GM12801 (cell line): Measurements from ENCODE around the gene SCARB1.

ENCODE experiments used
- TF ChIP-seq, protein P1 (sequence below): IDR thresholded peaks from one replicate; pipeline ENCODE4 v1.5.1; 2011; ENCODE audit warnings: control low read depth; ENCODE audit not compliant: insufficient read length; ENCODE audit errors: extremely low read depth

Gene SCARB1, protein sequence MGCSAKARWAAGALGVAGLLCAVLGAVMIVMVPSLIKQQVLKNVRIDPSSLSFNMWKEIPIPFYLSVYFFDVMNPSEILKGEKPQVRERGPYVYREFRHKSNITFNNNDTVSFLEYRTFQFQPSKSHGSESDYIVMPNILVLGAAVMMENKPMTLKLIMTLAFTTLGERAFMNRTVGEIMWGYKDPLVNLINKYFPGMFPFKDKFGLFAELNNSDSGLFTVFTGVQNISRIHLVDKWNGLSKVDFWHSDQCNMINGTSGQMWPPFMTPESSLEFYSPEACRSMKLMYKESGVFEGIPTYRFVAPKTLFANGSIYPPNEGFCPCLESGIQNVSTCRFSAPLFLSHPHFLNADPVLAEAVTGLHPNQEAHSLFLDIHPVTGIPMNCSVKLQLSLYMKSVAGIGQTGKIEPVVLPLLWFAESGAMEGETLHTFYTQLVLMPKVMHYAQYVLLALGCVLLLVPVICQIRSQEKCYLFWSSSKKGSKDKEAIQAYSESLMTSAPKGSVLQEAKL

DNA sequence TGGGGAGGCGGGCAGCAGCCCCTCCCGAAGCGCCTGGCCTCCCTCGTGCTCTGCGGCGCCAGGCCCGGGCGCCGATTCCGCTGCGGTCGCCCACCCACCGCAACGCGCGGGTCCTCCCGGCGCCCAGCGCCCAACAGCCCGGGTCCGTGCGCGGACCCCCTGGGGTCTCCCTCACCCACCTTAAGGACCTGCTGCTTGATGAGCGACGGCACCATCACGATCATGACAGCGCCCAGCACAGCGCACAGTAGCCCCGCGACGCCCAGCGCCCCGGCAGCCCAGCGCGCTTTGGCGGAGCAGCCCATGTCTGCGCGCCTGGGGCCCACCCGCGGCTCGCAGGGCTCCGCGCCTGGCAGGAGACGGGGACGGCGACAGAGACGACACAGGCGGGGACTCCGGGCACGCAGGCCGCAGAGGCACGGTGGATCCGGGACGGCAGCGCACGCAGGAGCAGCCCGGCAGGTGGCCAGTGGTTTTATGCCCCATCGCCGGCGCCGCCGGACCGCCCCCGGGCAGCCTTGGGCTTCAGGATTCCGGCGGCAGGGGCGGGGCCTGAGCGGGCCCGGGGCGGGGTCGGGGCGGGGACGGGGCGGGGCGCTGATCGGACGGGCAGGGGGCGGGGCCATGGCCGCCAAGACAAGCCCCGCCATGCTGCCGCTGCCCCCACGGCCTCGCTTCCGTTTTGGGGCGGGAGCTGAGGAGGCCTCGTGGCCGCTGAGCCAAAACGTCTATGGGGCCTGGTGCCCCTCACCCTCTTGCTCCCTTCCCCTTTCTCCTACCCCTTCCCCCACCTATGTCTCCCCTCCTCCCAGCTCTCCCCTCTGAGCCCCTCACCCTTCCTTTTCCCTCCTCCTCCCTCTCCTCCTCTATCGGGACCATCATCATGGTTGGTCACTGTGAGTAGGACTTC is at the start of gene SCARB1:
Gene SCARB1 (minus strand): TSS at position 449 of the 910 bp plus-strand sequence. CDS start 144 bp downstream, at position 305.
- TF ChIP-seq, protein P1, sequence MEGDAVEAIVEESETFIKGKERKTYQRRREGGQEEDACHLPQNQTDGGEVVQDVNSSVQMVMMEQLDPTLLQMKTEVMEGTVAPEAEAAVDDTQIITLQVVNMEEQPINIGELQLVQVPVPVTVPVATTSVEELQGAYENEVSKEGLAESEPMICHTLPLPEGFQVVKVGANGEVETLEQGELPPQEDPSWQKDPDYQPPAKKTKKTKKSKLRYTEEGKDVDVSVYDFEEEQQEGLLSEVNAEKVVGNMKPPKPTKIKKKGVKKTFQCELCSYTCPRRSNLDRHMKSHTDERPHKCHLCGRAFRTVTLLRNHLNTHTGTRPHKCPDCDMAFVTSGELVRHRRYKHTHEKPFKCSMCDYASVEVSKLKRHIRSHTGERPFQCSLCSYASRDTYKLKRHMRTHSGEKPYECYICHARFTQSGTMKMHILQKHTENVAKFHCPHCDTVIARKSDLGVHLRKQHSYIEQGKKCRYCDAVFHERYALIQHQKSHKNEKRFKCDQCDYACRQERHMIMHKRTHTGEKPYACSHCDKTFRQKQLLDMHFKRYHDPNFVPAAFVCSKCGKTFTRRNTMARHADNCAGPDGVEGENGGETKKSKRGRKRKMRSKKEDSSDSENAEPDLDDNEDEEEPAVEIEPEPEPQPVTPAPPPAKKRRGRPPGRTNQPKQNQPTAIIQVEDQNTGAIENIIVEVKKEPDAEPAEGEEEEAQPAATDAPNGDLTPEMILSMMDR = no peak

DNA sequence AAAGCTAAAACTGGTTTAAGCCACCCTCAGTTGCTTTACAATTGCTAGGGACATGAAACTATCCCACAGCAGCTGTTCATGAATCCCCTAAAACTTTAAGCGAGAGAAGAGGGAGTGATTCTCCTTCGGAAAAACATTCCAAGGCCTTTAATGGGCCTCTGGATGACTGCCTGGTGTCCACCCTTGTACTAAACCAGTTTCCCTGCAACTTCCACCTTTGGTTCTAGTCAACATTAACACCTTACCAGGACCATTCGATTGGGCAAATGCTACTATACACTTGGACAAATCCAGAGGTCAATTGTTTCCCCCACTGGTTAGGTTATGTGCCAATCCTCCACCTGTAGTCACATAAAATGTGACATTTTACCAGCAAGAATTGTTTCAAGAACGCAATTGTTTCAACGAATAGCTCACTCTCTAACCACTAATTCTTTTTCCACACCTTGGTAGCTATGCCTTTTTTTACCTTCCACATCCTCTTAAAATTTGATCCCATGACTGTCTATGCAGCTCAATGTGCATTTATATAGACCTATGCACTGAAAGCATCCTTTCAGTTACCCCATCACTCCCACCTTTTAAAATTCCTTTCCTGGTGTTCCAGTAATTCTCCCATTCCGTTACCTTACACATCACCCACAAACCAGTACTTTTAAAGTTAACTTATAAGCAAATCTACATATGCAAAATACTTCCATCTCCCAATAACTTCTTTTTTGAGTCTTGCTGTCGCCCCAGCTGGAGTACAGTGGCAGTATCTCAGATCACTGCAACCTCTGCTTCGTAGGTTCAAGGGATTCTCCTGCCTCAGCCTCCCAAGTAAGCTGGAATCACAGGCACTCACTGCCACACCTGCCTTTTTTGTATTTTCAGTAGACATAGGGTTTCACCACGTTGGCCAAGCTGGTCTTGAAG is 47.2 kb upstream of the SCARB1 start:
- TF ChIP-seq, protein P1 = no peak

DNA sequence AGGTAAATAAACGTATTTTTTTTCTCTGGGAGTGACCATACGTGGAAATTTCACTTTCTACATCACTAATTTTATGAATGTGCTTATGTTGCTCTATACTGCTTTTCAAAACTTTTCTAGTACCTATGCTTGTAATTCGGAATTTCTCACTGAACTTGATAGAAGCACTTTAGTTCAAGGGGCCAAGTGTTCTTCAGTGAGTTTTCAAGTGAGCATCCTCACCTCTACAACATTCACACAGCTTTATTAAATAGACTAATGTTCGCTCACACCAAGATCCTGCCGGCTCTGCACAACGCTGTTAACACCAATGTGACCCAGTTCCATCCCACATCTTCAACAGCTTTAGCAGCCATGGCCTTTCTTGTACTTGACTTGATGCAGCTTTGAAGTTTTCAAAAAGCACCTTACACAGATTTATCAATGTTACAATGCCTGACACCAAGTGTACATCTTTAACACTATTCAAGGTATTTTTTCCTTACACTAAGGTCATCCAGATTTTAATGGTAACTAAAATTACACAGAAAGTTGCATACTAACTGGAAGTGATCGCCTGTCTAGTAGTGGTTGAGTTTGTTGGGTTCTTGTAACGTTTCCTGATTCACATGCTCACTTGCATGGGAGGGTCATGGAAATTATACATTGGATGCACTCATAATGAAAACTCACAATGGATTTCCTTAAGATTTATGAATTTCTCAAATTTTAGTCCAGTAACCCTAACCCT is 46.3 kb upstream of the SCARB1 start:
- TF ChIP-seq, protein P1 = no peak

DNA sequence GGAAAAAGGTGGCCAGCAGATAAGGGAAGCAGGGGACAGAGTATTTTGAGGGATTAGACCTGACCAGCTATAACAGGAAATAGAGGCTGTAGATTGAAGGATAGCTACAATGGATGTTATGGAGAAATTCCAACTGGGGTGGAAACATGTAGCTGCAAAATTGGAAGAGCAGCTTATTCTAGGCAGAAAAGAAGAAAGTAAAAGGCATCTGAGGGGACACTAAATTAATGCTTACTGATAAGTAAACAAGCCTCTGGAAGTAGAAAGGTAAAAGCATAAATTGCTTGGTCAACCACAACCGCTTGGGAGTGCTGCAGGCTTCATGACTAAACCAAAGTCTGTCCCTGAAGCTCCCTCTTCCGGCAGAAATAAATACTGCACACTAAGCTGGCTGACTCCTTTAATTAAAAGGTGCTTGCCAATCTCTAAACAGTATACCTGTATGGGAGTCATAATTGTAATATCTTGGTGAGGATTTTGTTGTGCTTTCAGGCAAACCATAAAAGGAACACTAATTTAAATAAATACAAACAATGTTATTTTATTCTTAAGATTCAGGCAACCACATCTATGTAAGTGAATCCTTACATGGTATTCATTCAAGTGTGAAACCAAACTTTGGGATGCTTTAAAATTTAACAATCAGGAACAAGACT is 43.1 kb upstream of the SCARB1 start:
- TF ChIP-seq, protein P1 = peak; percentile 88

DNA sequence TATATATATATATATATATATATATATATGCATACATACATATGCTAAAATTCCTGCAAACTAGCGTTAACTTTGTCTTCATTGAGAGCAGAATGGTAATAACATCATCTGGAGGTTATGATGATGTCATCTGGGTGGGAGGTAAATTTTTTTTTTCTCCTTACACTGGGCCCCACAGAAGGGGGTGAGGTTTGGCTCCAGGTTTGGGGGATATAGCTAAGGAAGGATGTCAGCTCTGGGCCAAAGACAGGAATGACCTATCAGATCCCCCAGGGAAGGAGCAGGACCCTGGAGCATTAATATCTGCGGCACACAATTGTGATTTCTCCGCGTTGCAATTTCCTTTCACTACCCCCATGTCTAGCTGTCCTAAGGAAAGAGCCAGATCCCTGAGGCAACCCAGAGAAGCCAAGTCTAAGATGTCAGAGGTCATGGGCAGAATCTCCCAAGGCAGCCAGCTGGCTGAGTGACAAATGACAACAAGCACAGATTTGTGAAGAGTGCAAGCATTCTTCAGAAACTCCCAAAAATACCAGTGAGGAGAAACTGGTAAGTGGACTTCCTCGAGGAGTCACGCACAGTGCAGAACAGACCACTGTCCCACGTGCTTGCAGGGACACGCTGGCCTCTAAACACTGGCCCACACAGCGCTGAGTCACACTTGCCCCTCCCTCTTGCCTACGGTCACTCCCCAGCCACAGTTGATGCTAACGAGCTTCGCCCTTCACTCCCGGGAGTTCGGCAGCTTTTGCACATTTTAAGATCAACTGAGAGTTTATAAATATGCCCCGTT is 40.8 kb upstream of the SCARB1 start:
- TF ChIP-seq, protein P1 = no peak

DNA sequence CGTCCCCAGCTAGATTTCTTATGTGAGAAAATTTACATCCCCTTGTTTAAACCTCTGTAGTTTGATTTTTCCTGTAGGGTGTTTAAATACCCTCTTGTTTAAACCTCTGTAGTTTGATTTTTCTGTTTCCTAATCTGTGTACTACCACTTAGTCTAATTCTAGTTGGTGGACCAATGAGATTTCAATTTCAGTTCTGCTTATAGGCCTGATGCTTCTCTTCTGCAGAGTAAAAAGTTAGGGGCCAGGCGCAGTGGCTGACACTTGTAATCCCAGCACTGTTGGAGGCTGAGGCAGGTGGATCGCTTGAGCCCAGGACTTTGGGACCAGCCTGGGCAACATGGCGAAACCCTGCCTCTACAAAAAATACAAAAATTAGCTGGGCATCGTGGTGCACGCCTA is 39.3 kb upstream of the SCARB1 start:
- TF ChIP-seq, protein P1 = no peak
